ENCODE measurements around the gene CAMKK1. TPM values are rescaled to one million over a fixed set of nuclear protein-coding genes. Genes with fewer than 3 reads are reported as not detected.

The CAMKK1 gene
- total RNA-seq, 1 experiment from 2014 or later: 9.6 TPM

GRCh38 chr17:3826191-3826590 lies 66.7 kb downstream of the CAMKK1 start:
- Mint-ChIP-seq H3K4me1 (no peaks in the 10 kb centered on the region), H3K4me3 (no peak overlapping the region), H3K9me3 (no peaks in the 10 kb centered on the region), H3K27me3 (ENCODE audit: low read depth) (no peaks in the 10 kb centered on the region), H3K27ac (no peak overlapping the region), H3K36me3 (peaks cover 64% of the 10 kb centered on the region)
- CTCF ChIA-PET: interaction anchor here (0.6 to 5.3 kb wide), 4 partner anchors 14 to 88 kb away, joined by 4 to 58 read pairs (median 6); partner anchors contain the start of gene NCBP3
- POLR2A ChIA-PET: no interaction called here
- DNase-seq (ENCODE audit: low spot score): no peak
- TF ChIP-seq ETV6 (CRISPR knock-in tag; IDR thresholded peaks at IDR 0.05): no peak
- TF ChIP-seq ZNF532 (CRISPR knock-in tag; IDR thresholded peaks at IDR 0.05; ENCODE audit: borderline replicate concordance): no peak
- no peak for TF ChIP-seq AFF4 (CRISPR knock-in tag; IDR thresholded peaks at IDR 0.05; ENCODE audit: borderline replicate concordance)
- TF ChIP-seq FOXP1 (CRISPR knock-in tag; IDR thresholded peaks at IDR 0.05; ENCODE audit: borderline replicate concordance): no peak
- no peak for TF ChIP-seq JAZF1 (CRISPR knock-in tag; IDR thresholded peaks at IDR 0.05)
- no peak for TF ChIP-seq PRRX2 (CRISPR knock-in tag; IDR thresholded peaks at IDR 0.05)
- no peak for TF ChIP-seq ZMAT4 (CRISPR knock-in tag; IDR thresholded peaks at IDR 0.05)
- TF ChIP-seq SMAD3 (CRISPR knock-in tag; IDR thresholded peaks at IDR 0.05; ENCODE audit: borderline replicate concordance): no peak
- no peak for TF ChIP-seq STAT6 (CRISPR knock-in tag; conservative IDR thresholded peaks at IDR 0.05; ENCODE audit: low read depth)
- TF ChIP-seq TEAD1 (CRISPR knock-in tag; IDR thresholded peaks at IDR 0.05): no peak
- TF ChIP-seq NR3C1 (CRISPR knock-in tag; conservative IDR thresholded peaks at IDR 0.05; ENCODE audit: low read depth): no peak
- no peak for TF ChIP-seq E2F1 (CRISPR knock-in tag; IDR thresholded peaks at IDR 0.05)
- TF ChIP-seq MXD4 (CRISPR knock-in tag; IDR thresholded peaks at IDR 0.05; ENCODE audit: borderline replicate concordance): no peak
- TF ChIP-seq RELA (CRISPR knock-in tag; IDR thresholded peaks at IDR 0.05; ENCODE audit: borderline replicate concordance): no peak
- TF ChIP-seq ZBTB43 (CRISPR knock-in tag; IDR thresholded peaks at IDR 0.05): no peak
- TF ChIP-seq ZNF263 (CRISPR knock-in tag; IDR thresholded peaks at IDR 0.05; ENCODE audit: low read depth): no peak
- TF ChIP-seq ZNF219 (CRISPR knock-in tag; IDR thresholded peaks at IDR 0.05; ENCODE audit: borderline replicate concordance): no peak
- TF ChIP-seq ATF3 (CRISPR knock-in tag; conservative IDR thresholded peaks at IDR 0.05): no peak
- no peak for TF ChIP-seq PRDM15 (CRISPR knock-in tag; IDR thresholded peaks at IDR 0.05)
- no peak for ATAC-seq
